ENCODE results near the gene ZNF423.

ZNF423 gene

GRCh38 chr16:49869731-49870130 is 13.8 kb upstream of the ZNF423 start:
- DNase-seq: no peak

GRCh38 chr16:49867796-49868668 is 12.1 kb upstream of the ZNF423 start:
- no peak for DNase-seq

GRCh38 chr16:49867234-49867633 is 11.3 kb upstream of the ZNF423 start:
- DNase-seq: no peak

GRCh38 chr16:49866595-49867071 is 10.7 kb upstream of the ZNF423 start:
- no peak for DNase-seq

GRCh38 chr16:49862694-49863093 is 6.8 kb upstream of the ZNF423 start:
- DNase-seq: no peak

GRCh38 chr16:49861299-49861698 is 5.4 kb upstream of the ZNF423 start:
- no peak for DNase-seq

- DNase-seq: no peak
These were observed 4.7 kb upstream of the ZNF423 start for GRCh38 chr16:49860593-49860992.

GRCh38 chr16:49859125-49859811 is 3.4 kb upstream of the ZNF423 start:
- DNase-seq: no peak

- peak; percentile 56 to 57 for DNase-seq
These were observed 2.5 kb upstream of the ZNF423 start for GRCh38 chr16:49858200-49859124.

GRCh38 chr16:49857423-49858181 is 1.7 kb upstream of the ZNF423 start:
- DNase-seq: peak; percentile 33 to 37

GRCh38 chr16:49856672-49857330 is 889 bp upstream of the ZNF423 start:
- DNase-seq: no peak

GRCh38 chr16:49855280-49855821 is 561 bp downstream of the ZNF423 start:
- peak; percentile 63 to 69 for DNase-seq

GRCh38 chr16:49854796-49855203 is 1.1 kb downstream of the ZNF423 start:
- DNase-seq: no peak

GRCh38 chr16:49854188-49854795 is 1.6 kb downstream of the ZNF423 start:
- DNase-seq: no peak

- no peak for DNase-seq
These were observed 3.6 kb downstream of the ZNF423 start for GRCh38 chr16:49852279-49852678.

- DNase-seq: no peak
These were observed 4.5 kb downstream of the ZNF423 start for GRCh38 chr16:49851468-49851787.

- no peak for DNase-seq
These were observed 5.1 kb downstream of the ZNF423 start for GRCh38 chr16:49850558-49851467.

- no peak for DNase-seq
These were observed 6.2 kb downstream of the ZNF423 start for GRCh38 chr16:49849754-49850108.

GRCh38 chr16:49849037-49849753 is 6.7 kb downstream of the ZNF423 start:
- no peak for DNase-seq
